ENCODE data around the gene FAM24B.

The FAM24B gene

DNA sequence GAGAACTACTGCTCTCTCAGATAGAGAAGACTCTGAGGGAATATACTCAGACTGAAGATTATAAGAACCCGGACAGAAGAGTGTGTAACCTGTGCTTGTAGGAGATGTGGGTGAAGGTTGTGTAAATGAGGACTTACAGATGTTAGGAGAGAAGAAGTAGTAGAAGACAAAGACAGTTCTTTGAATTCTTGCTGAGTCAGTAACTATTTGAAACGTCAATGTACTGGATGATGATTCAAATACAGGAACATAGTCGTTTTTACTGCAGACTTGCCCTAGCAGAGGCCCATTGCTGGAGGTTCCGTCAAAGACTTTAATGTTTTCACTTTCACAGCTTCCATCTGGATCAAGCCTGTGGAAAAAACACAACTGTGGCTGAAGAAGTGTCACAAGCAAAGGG lies 40.5 kb downstream of the FAM24B start:
- H3K9me3 ChIP-seq (ENCODE audit: control insufficient read depth, low read length) = no peaks in the 10 kb centered on the region
- no peak overlapping the region for H3K4me3 ChIP-seq (ENCODE audit: low read length)
- H3K9ac ChIP-seq (ENCODE audit: low read length) = no peak overlapping the region
- H3K36me3 ChIP-seq (ENCODE audit: control insufficient read depth, insufficient read depth, low read length) = no peaks in the 10 kb centered on the region
- H3K4me1 ChIP-seq (ENCODE audit: control insufficient read depth, insufficient read depth, low read length) = no peaks in the 10 kb centered on the region
- no peaks in the 10 kb centered on the region for H3K27me3 ChIP-seq (ENCODE audit: control insufficient read depth, insufficient read depth, low read length)

DNA sequence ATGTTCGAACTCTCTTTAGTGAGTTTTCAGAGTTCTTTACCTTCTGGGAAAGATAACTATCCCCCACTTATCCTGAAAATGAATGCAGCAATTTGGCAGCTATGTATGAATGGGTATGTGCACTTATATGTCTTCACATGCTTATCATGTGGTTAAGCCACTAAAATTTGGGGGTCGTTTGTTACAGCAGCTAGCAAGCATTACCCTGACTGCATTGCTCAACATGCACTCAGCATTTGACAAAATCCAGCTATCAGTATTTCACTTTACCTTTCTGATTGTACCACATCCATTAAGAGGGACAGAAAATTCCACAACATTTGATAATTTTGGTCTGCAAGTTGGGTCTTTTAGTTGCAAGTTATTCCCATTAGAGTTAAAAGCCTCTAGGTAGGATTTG lies 43.5 kb downstream of the FAM24B start:
- H3K27me3 ChIP-seq (ENCODE audit: control insufficient read depth, insufficient read depth, low read length) = no peaks in the 10 kb centered on the region
- no peaks in the 10 kb centered on the region for H3K36me3 ChIP-seq (ENCODE audit: control insufficient read depth, insufficient read depth, low read length)

DNA sequence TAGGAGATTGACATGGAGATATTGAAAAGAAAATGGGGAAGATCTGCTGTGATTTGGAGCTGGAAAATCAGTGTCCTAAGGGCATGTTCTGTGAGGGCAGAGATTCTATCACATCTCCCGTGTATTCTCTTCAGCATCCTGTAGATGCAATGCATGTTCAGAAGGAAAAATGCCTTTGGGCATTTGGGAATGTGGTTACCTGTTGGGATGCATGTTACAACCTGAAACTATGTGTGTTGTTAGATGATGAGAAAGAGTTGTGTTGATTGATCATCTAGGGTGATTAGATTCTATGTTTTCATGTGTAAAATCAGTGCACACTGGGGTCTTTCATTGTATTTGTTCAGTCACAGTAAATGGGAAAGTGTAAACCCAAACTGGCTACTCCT lies 48.4 kb downstream of the FAM24B start:
- Histone ChIP-seq H3K9ac (ENCODE audit: low read length) (no peak overlapping the region), H3K9me3 (ENCODE audit: control insufficient read depth, low read length) (no peaks in the 10 kb centered on the region), H3K36me3 (ENCODE audit: control insufficient read depth, insufficient read depth, low read length) (no peaks in the 10 kb centered on the region), H3K4me1 (ENCODE audit: control insufficient read depth, insufficient read depth, low read length) (no peaks in the 10 kb centered on the region), H3K27me3 (ENCODE audit: control insufficient read depth, insufficient read depth, low read length) (no peaks in the 10 kb centered on the region), H3K4me3 (ENCODE audit: low read length) (no peak overlapping the region)

More for the DNA sequence above, 43.5 kb downstream of the FAM24B start:
- no peak overlapping the region for H3K9ac ChIP-seq (ENCODE audit: low read length)
- no peak overlapping the region for H3K4me3 ChIP-seq (ENCODE audit: low read length)
- no peaks in the 10 kb centered on the region for H3K9me3 ChIP-seq (ENCODE audit: control insufficient read depth, low read length)
- no peaks in the 10 kb centered on the region for H3K4me1 ChIP-seq (ENCODE audit: control insufficient read depth, insufficient read depth, low read length)

DNA sequence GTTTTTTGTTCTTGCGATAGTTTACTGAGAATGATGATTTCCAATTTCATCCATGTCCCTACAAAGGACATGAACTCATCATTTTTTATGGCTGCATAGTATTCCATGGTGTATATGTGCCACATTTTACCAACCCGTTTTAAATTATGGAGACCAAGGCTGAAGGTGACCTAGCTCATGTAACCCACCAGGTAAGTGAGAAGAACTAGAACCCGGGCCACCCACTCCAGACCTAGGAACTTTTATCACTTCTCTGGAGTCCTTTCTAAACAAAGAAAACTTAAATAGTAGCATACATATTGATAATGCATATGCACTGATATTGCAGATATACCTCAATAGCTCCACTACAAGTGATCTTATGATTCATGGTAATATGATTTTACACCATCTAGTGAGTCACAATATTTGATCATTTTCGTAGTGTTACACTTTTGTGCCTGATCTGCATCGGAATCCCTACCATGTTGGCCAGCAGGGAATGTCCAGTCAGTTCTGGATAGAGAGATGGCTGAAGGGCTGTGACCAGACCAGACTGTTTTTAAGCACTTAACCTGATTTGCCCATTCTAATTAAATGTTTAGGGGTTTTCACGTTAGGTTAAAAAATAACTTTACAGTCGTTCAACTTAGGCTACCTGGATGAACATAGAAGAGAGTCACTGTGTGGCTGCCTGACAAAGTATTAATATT lies 49.0 kb downstream of the FAM24B start:
- Histone ChIP-seq H3K27me3 (ENCODE audit: control insufficient read depth, insufficient read depth, low read length) (no peaks in the 10 kb centered on the region), H3K9ac (ENCODE audit: low read length) (no peak overlapping the region), H3K4me3 (ENCODE audit: low read length) (no peak overlapping the region), H3K4me1 (ENCODE audit: control insufficient read depth, insufficient read depth, low read length) (no peaks in the 10 kb centered on the region), H3K9me3 (ENCODE audit: control insufficient read depth, low read length) (no peaks in the 10 kb centered on the region), H3K36me3 (ENCODE audit: control insufficient read depth, insufficient read depth, low read length) (no peaks in the 10 kb centered on the region)

DNA sequence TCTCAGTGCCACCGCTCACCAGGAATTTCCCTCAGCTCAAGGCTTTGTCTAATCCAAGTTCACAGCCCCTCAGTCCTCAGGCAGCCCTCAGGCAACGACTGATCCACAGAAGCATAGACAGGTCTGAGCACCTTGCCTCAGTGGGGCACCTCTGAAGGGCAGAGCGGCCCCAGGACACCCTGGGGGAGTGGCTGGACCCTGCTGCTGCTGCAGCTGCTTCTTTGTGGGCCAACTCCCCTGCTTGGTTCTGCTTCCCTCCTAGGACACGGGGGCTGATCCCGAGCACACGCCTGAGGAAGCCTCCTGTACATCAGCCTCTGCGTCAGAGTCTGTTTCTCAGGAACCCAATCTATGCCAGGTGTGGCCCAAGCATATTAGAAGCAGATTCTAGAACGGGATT lies 49.9 kb downstream of the FAM24B start:
- Histone ChIP-seq H3K4me1 (ENCODE audit: control insufficient read depth, insufficient read depth, low read length) (no peaks in the 10 kb centered on the region), H3K27me3 (ENCODE audit: control insufficient read depth, insufficient read depth, low read length) (no peaks in the 10 kb centered on the region), H3K9me3 (ENCODE audit: control insufficient read depth, low read length) (no peaks in the 10 kb centered on the region), H3K36me3 (ENCODE audit: control insufficient read depth, insufficient read depth, low read length) (no peaks in the 10 kb centered on the region), H3K9ac (ENCODE audit: low read length) (no peak overlapping the region), H3K4me3 (ENCODE audit: low read length) (no peak overlapping the region)

DNA sequence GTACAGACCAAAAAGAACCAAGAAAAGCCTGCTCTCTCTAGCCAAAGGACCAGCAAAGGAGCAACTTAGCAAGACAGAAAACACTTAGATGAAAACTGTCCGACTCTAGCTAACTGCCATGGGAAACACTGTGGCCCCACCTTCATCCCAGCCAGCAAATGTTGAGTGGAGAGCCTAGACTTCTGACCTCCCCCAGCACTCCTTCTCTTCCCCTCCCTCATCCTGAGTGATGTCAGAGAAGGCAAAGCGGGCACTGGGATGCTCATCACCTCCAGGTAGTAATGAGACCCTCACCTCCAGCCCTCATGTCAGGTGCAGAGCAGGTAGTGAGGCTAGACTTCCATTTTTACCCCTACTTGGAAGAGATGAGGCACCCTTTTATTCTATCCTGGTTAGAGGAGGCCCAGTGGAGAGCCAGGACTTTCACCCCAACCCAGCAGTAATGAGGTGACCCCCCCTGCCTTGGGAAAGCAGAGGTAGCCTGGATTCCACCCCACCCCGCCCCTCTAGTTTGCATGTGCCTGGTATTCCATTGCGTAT lies 50.6 kb downstream of the FAM24B start:
- H3K4me1 ChIP-seq (ENCODE audit: control insufficient read depth, insufficient read depth, low read length) = no peaks in the 10 kb centered on the region
- H3K36me3 ChIP-seq (ENCODE audit: control insufficient read depth, insufficient read depth, low read length) = no peaks in the 10 kb centered on the region
- no peak overlapping the region for H3K4me3 ChIP-seq (ENCODE audit: low read length)
- H3K9ac ChIP-seq (ENCODE audit: low read length) = no peak overlapping the region
- no peaks in the 10 kb centered on the region for H3K9me3 ChIP-seq (ENCODE audit: control insufficient read depth, low read length)
- no peaks in the 10 kb centered on the region for H3K27me3 ChIP-seq (ENCODE audit: control insufficient read depth, insufficient read depth, low read length)

DNA sequence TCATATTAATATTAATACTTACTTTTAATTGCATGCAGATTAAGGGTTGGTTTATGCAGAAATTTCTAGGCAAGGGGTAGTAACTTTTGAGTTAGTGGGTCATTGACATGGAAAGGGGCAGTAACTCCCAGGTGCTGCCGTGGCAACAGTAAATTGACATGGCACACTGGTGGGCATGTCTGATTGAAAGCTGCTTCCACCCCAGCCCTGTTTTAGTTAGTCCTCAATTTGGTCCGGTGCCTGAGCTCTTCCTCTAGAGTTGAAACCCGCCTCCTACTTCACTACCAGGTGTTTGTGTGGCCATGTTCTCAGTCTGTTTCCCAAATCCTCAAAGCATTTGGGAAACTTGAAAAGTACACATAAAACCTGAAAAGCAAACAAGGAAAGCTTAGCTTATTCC lies 52.1 kb downstream of the FAM24B start:
- H3K36me3 ChIP-seq (ENCODE audit: control insufficient read depth, insufficient read depth, low read length) = no peaks in the 10 kb centered on the region
- H3K4me1 ChIP-seq (ENCODE audit: control insufficient read depth, insufficient read depth, low read length) = no peaks in the 10 kb centered on the region
- H3K4me3 ChIP-seq (ENCODE audit: low read length) = no peak overlapping the region
- H3K27me3 ChIP-seq (ENCODE audit: control insufficient read depth, insufficient read depth, low read length) = no peaks in the 10 kb centered on the region
- no peak overlapping the region for H3K9ac ChIP-seq (ENCODE audit: low read length)
- no peaks in the 10 kb centered on the region for H3K9me3 ChIP-seq (ENCODE audit: control insufficient read depth, low read length)

DNA sequence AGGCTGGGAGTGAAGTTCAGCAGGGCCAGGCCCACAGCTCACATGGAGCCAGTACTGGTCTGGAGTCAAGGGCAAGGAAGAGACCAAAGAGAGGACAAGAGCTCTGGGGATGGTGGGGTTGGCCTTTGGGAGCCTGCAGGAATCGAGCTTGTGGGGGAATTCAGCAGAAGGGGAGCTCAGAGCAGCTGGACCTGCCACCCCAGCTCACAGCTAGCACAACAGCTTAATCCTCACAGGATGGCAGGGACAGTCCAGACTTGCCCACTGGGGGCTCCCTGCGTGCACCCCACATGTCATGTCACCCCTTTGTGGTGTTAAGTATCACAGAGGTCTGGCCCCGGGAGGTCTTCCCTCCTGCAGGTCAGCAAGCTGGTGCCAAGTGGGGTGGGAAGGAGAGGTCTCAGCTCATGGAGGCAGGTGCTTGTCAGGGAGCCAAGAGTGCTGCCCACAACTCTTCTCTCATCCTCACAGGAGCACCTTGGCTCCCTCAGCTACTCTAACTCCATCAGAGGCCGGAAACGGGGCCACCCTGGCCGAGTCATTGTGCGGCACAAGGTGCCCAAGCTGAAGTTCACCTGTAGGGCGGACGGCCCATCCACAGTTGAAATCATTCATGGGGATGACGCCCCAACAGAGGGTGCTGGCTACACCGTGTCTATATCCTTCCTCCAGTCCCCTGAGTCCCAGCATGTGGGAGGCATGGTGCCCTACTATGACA lies 56.2 kb downstream of the FAM24B start:
- no peaks in the 10 kb centered on the region for H3K36me3 ChIP-seq (ENCODE audit: control insufficient read depth, insufficient read depth, low read length)
- H3K27me3 ChIP-seq (ENCODE audit: control insufficient read depth, insufficient read depth, low read length) = peaks cover 11% of the 10 kb centered on the region
- H3K4me1 ChIP-seq (ENCODE audit: control insufficient read depth, insufficient read depth, low read length) = no peaks in the 10 kb centered on the region
- H3K9me3 ChIP-seq (ENCODE audit: control insufficient read depth, low read length) = no peaks in the 10 kb centered on the region
- no peak overlapping the region for H3K4me3 ChIP-seq (ENCODE audit: low read length)
- H3K9ac ChIP-seq (ENCODE audit: low read length) = no peak overlapping the region

DNA sequence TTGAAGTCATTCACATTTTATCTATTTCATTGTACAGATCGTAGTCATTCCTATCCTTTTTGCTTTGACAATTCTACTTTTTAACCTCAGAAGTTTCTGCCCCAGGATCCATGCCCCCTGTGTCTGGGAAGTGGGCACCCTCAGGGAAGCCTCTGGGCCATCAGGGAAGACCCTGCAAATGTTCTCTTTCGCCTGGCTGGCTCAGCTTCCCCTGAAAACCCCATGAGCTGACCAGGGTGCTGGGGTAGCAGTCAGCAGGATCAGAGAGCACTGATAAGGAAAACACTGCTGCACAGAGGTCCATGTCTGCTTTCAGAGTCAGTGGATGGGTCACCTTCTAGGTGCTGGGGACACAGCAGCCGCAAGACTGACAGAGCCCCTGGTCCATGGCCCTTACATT lies 57.6 kb downstream of the FAM24B start:
- H3K36me3 ChIP-seq (ENCODE audit: control insufficient read depth, insufficient read depth, low read length) = no peaks in the 10 kb centered on the region
- H3K4me3 ChIP-seq (ENCODE audit: low read length) = no peak overlapping the region
- H3K4me1 ChIP-seq (ENCODE audit: control insufficient read depth, insufficient read depth, low read length) = no peaks in the 10 kb centered on the region
- H3K27me3 ChIP-seq (ENCODE audit: control insufficient read depth, insufficient read depth, low read length) = peaks cover 11% of the 10 kb centered on the region
- no peak overlapping the region for H3K9ac ChIP-seq (ENCODE audit: low read length)
- no peaks in the 10 kb centered on the region for H3K9me3 ChIP-seq (ENCODE audit: control insufficient read depth, low read length)

DNA sequence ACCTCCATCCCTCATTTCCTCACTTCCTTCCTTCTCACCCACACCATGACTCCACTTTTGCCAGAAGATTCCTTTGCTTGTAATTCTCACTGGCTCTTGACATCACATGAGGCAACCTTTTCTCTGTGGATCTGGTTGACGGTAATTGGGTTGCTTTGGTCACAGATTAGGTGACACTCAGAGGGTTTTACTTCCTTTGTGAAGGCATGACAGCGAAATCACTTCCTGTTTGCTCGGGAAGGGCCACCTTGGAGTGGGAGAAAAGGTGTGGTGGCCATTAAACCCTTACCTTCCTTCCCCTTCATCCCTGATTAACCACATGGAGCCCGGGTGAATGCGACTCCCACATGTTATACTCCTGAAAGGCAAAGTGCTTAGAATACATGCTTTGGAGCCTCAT lies 63.9 kb downstream of the FAM24B start:
- no peak overlapping the region for H3K9ac ChIP-seq (ENCODE audit: low read length)
- H3K9me3 ChIP-seq (ENCODE audit: control insufficient read depth, low read length) = no peaks in the 10 kb centered on the region
- no peaks in the 10 kb centered on the region for H3K4me1 ChIP-seq (ENCODE audit: control insufficient read depth, insufficient read depth, low read length)
- H3K36me3 ChIP-seq (ENCODE audit: control insufficient read depth, insufficient read depth, low read length) = no peaks in the 10 kb centered on the region
- H3K27me3 ChIP-seq (ENCODE audit: control insufficient read depth, insufficient read depth, low read length) = peaks cover 11% of the 10 kb centered on the region
- H3K4me3 ChIP-seq (ENCODE audit: low read length) = no peak overlapping the region

DNA sequence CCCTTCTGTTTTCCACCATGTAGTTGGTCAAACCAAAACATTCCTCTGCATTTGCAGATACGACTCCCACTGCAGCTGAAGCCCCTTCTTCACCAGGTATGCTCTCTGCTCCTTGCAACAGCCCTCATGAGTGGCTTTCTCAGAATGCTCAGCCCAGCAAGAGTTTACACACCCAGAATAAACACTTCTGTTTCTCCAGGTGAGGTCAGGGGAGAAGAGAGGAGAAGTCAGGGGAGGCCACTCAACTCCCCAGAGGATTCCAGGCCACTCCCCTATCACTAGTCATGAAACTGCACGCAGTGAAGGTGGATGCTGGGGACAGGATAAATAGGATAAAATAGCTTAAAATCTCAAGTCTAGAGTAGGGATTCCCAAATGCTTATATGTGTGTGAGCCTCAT lies 64.9 kb downstream of the FAM24B start:
- Histone ChIP-seq H3K36me3 (ENCODE audit: control insufficient read depth, insufficient read depth, low read length) (no peaks in the 10 kb centered on the region), H3K4me3 (ENCODE audit: low read length) (no peak overlapping the region), H3K9me3 (ENCODE audit: control insufficient read depth, low read length) (no peaks in the 10 kb centered on the region), H3K9ac (ENCODE audit: low read length) (no peak overlapping the region), H3K27me3 (ENCODE audit: control insufficient read depth, insufficient read depth, low read length) (peaks cover 6% of the 10 kb centered on the region), H3K4me1 (ENCODE audit: control insufficient read depth, insufficient read depth, low read length) (no peaks in the 10 kb centered on the region)

DNA sequence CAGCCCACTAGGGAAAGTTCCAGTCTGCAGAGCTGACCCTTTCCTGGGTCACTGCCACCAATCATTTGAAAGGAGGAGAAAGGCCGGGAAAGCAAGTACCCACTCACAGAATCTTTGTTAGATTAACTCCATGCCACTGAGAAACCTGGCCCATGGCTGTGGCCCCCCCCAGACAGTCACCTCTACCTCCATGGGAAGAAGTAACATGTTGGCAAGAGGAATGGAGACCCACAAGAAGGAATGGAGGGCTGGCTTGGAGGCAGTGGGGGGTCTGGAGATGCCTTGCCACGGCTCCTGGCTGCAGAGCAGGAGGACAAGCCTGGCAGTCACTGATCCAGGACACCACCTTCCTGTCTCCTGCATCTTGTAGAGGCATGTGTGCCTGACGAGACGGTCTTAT lies 66.6 kb downstream of the FAM24B start:
- Histone ChIP-seq H3K9ac (ENCODE audit: low read length) (no peak overlapping the region), H3K36me3 (ENCODE audit: control insufficient read depth, insufficient read depth, low read length) (no peaks in the 10 kb centered on the region), H3K27me3 (ENCODE audit: control insufficient read depth, insufficient read depth, low read length) (no peaks in the 10 kb centered on the region), H3K9me3 (ENCODE audit: control insufficient read depth, low read length) (no peaks in the 10 kb centered on the region), H3K4me1 (ENCODE audit: control insufficient read depth, insufficient read depth, low read length) (no peaks in the 10 kb centered on the region), H3K4me3 (ENCODE audit: low read length) (no peak overlapping the region)

Data from mucosa of stomach (tissue), 1 donor.